IPS DF 19.7 (cell line): ENCODE data around the gene CLDN8.
A peak's percentile ranks its signal among the peaks of the same experiment; 100 is the strongest.

Experiments
- DNase-seq: peaks from one replicate; pipeline ENCODE4 v3.0.0-alpha.2; 2013; ENCODE audit warnings: low read depth, low spot score

The CLDN8 gene

DNA sequence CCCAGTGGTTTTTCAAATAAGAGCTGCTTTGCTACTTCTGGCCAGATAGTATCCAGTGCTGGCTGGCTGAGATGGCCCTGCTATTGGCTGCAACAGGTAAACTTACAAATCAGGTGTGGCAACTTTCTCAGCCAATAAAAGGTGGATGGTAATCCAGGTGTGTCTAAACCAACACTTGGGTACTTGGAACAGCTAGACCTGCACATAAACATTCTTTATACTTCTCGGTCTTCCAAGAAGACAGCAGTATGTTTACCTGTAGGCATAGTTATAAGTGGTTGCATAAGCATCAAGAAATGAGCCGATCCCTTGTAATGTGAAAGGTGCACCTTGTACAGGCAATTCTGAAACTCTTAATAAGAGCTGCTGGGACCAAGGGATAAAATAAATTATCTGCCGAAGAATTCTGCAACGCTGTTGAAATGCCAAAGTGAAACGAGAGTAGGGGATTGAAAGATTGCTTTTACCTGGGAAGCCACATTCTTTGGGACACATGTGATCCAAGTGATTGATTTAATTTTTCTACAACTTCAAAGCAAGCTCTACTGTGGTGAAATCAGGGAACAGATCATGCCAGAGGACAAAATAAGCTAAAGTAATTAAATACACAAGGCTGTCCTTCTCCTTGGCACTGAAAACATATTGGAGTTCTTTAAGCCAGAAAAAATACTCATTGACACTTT is at the start of gene CLDN8:
CLDN8 (minus strand) TSS at position 57 of the 683 bp plus-strand sequence. CDS start 172 bp downstream, outside the sequence.
- no peak for DNase-seq

- peak; percentile 38 for DNase-seq
These were observed 41.9 kb upstream of the CLDN8 start for GRCh38 chr21:30257773-30258172.

- no peak for DNase-seq
These were observed 40.2 kb upstream of the CLDN8 start for GRCh38 chr21:30256100-30256499.

DNA sequence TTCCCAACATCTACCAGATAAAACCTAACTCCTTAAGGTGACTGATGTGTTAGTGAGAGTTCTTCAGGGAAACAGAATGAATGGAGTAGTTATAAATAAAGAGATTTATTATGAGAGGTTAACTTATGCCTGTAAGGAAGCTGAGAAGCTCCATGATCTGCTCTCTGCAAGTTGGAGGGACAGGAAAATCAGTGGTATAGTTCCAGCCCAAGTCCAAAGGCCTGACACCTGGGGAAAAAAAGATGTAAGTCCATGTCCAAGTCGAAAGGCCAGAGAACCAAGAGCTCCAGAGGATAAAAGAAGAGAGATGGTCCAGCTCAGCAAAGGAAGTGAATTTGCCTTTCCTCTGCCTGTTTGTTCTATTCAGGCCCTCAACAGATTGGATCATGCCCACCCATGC is 39.8 kb upstream of the CLDN8 start:
- no peak for DNase-seq

DNA sequence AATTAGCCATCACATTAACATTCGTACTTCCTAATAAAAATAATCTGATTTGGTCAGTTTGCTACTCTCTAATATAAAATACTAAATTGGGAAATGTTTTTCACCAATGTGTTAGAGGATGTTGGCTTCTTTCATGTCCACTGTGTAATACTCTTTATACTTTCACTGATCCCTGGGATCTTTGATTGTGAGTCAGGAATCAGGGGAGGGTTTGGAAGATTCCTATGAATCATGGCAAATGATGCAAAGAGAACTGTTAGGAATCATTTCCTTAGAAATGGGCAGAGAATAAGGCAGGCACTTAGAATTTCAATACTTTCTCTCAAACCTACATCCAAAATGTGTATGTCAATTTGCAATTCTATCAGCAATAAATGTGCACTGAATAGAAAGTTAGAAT is 35.9 kb upstream of the CLDN8 start:
- no peak for DNase-seq

DNA sequence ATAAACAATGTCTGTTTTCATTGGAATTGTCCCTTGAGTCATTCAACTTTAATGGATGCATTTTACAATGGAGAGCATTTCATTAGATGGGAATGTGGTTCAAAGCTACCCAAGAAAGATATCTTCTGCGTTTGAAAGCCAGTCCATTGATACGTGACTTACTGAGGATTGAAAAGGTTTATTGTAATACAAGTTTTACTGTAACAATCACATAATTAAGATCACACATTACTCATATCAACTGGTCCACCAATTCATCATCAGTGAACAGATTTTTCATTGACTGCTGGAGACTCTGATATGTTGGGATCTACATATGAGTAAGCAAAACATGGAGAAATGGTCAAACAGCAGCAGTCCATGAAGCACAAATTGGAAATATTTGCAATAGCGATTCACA is 34.0 kb upstream of the CLDN8 start:
- DNase-seq = no peak

DNA sequence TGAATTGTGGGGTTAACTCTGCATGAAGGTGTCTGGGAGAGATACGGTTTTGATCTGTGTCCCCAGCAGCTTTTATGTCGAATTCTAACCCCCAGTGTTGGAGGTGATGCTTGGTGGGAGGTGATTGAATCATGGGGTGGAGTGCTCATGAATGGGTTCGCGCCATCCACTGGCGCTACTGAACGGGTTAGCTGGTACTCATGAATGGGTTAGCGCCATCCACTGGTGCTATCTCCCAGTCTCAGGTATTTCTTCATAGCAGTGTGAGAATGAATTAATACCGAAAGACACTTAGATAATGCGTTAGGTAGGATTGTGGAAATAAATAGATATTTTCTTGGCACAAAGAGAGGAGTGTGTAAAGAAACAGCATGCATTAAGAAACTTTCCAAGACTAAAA is 32.9 kb upstream of the CLDN8 start:
- DNase-seq = no peak

GRCh38 chr21:30245061-30245460 is 29.2 kb upstream of the CLDN8 start:
- DNase-seq = no peak

- DNase-seq = no peak
These were observed 27.8 kb upstream of the CLDN8 start for GRCh38 chr21:30243691-30244090.

- no peak for DNase-seq
These were observed 24.8 kb upstream of the CLDN8 start for GRCh38 chr21:30240661-30241060.

- no peak for DNase-seq
These were observed 22.3 kb upstream of the CLDN8 start for GRCh38 chr21:30238168-30238567.

DNA sequence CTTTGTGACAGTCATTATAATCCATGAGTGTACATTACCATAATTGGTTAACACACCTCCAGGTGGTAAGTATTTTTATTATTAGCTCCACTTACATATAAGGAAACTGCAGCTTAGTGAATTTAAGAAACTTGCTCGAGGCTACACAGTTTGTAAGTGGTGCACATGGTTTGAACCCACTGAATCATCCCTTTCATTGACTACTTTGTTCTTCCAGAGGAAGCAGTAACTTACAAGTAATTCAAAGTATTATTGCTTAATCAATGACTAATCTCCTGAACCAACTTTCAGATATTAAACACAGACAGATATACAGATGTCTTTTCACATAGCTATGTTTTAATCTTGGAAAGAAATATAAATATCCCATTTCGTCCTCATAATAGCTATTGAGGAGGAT is 18.7 kb upstream of the CLDN8 start:
- DNase-seq = no peak

- no peak for DNase-seq
These were observed 18.2 kb upstream of the CLDN8 start for GRCh38 chr21:30234050-30234449.

DNA sequence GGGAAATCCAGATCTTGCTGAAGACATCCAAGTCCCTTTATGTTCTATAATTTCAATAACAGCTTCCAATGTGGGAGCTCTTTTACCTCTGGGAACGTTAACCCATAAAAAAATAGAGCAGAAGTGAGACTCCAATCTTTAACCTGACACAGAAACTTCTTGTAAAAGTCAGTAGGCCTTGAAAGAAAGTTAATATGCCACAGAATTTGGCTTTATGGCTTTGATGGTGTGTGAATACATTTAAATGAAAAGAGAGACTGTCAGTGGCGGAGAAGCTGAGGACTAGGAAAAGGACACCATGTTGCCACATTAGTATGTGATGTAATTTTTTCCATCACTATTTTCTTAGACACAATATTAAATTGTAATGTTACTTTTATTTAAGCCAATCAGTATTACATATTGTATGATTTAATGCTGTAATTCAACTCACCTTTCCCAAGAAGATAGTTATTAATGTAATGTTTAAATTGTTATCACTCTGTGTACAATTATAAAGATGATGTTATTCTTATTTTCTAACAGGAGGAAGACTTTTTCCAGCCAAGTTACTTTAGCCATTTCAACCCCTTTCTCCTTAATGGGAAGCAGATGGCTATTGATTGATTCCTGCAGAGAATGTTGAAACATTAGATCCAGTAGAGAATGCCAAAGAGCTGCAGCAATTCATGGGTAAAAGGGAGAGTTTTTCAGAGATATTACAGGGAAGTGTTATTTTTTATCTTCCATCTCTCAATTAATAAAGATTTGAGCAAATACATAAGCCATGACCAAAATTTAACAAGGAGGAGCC is 17.5 kb upstream of the CLDN8 start:
- DNase-seq = no peak

- DNase-seq = no peak
These were observed 16.1 kb upstream of the CLDN8 start for GRCh38 chr21:30232011-30232410.

GRCh38 chr21:30227633-30228404 is 11.9 kb upstream of the CLDN8 start:
- no peak for DNase-seq

- DNase-seq = no peak
These were observed 11.2 kb upstream of the CLDN8 start for GRCh38 chr21:30227128-30227527.

GRCh38 chr21:30223596-30223995 is 7.7 kb upstream of the CLDN8 start:
- no peak for DNase-seq

- no peak for DNase-seq
These were observed 6.8 kb upstream of the CLDN8 start for GRCh38 chr21:30222724-30223123.

GRCh38 chr21:30211071-30211470 is 4.8 kb downstream of the CLDN8 start:
- DNase-seq = no peak

- no peak for DNase-seq
These were observed 6.3 kb downstream of the CLDN8 start for GRCh38 chr21:30209601-30210000.

GRCh38 chr21:30207252-30207579 is 8.7 kb downstream of the CLDN8 start:
- no peak for DNase-seq
